Measurements from ENCODE around the gene PDZD4.

DNA sequence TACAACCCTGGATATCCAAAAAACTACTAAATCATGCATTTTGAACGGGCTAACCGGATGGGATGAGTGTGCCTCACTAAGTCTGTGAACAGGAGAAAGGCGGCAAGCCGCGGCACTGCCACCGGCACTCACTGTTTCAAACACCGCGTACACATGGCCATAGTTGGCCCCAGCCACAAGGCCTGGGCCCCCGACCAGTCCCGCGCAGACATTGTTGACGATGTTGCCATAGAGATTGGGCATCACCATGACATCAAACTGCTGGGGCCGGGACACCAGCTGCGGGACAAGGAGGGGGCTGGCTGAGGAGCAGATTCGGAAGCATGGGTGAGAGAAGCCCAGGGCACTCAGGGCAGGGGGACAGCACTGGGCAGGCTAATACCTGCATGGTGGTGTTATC, 43.7 kb downstream of the PDZD4 start:
- TF ChIP-seq, protein P1, sequence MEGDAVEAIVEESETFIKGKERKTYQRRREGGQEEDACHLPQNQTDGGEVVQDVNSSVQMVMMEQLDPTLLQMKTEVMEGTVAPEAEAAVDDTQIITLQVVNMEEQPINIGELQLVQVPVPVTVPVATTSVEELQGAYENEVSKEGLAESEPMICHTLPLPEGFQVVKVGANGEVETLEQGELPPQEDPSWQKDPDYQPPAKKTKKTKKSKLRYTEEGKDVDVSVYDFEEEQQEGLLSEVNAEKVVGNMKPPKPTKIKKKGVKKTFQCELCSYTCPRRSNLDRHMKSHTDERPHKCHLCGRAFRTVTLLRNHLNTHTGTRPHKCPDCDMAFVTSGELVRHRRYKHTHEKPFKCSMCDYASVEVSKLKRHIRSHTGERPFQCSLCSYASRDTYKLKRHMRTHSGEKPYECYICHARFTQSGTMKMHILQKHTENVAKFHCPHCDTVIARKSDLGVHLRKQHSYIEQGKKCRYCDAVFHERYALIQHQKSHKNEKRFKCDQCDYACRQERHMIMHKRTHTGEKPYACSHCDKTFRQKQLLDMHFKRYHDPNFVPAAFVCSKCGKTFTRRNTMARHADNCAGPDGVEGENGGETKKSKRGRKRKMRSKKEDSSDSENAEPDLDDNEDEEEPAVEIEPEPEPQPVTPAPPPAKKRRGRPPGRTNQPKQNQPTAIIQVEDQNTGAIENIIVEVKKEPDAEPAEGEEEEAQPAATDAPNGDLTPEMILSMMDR (IDR thresholded peaks at IDR 0.05) = no peak
- TF ChIP-seq EP300 (IDR thresholded peaks at IDR 0.05; ENCODE audit: borderline replicate concordance in 1 of 2, low read depth in 1 of 2, low read length in 1 of 2) = no peak
- no peak for TF ChIP-seq RFX5 (IDR thresholded peaks at IDR 0.05; ENCODE audit: low read length)
- TF ChIP-seq EZH2phosphoT487 (IDR thresholded peaks at IDR 0.05; ENCODE audit: borderline replicate concordance, low read depth) = no peak
- TF ChIP-seq GATA2 (CRISPR knock-in tag; IDR thresholded peaks at IDR 0.05) = no peak
- TF ChIP-seq, protein P2, sequence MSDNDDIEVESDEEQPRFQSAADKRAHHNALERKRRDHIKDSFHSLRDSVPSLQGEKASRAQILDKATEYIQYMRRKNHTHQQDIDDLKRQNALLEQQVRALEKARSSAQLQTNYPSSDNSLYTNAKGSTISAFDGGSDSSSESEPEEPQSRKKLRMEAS (IDR thresholded peaks at IDR 0.05; ENCODE audit: low read depth) = no peak
- TF ChIP-seq POLR2AphosphoS5 (IDR thresholded peaks at IDR 0.05; ENCODE audit: low read depth, low read length) = no peak
- TF ChIP-seq, protein P3, sequence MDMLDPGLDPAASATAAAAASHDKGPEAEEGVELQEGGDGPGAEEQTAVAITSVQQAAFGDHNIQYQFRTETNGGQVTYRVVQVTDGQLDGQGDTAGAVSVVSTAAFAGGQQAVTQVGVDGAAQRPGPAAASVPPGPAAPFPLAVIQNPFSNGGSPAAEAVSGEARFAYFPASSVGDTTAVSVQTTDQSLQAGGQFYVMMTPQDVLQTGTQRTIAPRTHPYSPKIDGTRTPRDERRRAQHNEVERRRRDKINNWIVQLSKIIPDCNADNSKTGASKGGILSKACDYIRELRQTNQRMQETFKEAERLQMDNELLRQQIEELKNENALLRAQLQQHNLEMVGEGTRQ (IDR thresholded peaks at IDR 0.05; ENCODE audit: borderline replicate concordance, low read depth, low read length) = no peak
